GM21447 (cell line): ENCODE data around the gene GJD2.

ENCODE experiments used
- ATAC-seq: cut with Tn5 transposase; IDR thresholded peaks from one replicate; pipeline ENCODE4 v1.9.1; 2021; ENCODE audit not compliant: unreplicated experiment

The GJD2 gene

DNA sequence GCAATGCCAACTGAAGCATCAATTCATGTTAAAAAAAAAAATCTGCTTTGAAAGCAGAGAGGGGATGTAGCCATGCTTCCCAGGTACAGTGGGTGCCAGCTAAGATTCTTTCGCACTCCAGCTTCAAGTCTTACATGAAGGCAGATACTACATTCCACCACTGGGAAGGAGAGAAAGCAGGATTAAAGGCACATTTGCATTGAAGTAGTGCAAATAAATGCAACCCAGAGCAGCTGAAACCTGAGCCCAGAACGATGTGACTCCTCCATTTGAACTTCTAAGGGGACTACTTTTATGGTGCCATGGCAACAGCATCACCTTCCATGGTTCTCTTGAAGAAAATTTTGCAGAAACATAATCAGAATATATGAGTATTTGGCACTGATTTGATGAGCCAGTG lies 19.1 kb upstream of the GJD2 start:
- no peak for ATAC-seq

DNA sequence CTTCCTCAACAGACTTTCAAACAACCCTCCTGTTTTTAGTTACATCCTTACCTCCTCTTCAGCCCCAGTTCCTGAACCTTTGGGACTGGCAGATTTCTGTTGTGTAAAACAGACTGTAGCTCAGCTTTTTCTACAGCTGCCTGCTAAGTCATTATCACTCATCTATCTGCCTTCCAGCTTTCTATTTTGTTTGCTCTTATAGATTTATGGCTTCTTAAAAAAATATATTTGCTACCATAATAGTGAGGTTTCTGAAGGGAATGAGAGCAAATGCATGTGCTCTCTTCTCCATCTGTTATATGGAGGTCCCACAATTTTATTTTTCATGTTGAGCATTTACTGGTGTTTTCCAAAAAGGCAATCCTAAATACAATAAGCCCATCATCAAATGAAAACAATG lies 18.2 kb upstream of the GJD2 start:
- no peak for ATAC-seq

DNA sequence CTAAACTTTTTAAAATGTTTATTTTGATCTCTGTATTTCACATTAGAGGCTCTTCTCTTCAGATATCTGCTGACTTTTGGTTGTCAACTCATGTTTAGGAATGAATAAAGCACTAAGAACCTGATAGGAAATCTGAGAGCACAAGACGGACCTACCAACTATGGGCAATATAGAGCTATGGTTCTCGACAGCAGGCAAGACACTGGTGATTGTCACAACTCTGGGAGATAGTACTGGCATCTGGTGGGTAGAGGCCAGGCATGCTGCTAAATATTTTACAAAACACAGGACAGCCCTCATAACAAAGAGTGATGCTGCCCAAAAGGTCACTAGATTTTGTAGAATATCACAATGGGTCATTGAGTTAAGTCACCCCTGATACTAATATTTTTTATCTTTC lies 17.5 kb upstream of the GJD2 start:
- ATAC-seq, result no peak

DNA sequence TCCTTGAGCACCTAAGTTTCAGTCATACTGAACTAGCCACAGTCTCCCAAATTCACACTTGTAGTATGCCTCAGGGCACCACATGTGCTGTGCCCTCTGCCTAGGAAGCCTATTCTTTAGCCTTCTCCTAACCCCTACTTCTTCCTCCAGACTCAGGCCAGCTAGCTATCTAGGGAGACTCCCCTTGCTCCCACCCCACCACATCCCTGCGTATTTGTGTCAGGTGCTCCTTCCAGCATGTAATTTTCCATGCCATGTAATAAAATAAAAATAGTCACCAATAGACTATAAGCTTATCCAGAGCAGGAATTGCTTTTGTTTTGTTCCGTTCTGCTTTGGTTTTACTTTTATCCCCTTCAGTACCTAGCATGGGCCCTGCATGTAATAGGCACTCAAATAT lies 14.9 kb upstream of the GJD2 start:
- no peak for ATAC-seq

DNA sequence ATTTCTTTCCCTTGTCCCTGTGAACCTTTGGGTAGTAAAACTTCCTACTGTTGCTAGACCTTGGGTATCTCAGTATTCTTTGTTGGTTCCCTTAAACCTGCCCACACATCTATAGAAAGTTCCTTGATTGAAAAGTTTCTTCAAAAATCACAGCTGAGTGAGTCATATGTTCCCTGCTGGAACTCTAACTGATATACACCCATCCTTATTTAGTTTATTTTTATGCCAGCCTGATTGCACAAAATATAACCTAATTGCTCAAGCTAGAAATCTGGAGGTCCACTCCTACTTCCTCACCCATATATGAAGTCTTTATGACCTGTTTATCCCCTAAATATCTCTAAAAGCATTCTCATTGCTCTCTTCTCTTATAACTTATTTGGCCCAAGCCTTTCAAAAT lies 13.7 kb upstream of the GJD2 start:
- no peak for ATAC-seq

DNA sequence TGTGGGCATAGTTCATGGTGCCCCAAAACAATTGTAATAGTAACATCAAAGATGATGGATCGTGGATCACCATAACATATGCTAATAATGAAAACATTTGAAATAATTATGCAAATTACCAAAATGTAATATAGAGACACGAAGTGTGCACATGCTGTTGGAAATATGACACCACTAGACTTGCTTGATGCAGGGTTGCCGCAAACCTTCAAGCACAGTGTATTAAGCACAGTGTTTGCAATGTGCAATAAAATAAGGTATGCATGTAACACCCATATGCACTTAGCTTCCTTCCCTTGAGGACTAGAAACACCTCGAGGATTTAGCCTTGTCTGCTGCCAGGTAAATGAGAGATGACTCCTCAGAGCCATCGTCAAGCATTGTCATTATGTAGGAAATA lies 10.9 kb upstream of the GJD2 start:
- no peak for ATAC-seq

DNA sequence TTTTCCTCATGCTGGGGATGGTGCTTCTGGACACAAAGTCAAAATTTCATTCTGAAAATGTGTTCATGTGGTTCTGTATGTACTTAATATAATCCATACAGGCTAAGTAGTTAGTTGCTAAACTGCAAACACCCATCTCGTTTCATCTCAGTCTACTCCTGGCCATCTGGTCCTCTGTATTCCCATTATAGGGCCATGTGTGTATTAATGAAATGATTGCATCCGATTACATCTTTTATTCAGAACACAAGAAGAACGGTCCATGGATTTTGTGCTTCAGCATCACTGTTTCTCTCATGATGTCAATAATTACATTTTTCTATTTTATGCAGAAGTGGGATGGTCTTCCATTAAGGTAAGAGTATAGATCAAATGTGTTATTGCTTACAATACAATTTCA lies 6.1 kb upstream of the GJD2 start:
- no peak for ATAC-seq

DNA sequence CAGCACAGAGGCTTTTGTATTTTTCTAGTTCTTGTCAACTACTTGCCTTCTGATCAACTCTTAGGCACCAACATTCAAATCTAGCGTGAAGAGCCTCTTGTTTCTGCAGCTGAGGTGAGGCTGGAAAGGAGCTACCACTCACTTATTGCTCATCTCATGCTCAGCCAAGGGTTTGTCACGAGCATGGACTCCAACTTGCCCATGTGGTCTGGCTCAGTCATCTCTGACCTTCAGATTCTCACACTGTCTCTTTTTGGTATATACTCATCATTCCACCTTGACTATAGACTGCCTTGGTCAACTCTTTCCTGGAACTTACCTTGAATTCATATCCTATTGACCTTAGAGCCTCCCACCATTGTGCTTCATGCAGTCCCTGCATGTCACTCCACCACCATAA lies 5.2 kb upstream of the GJD2 start:
- no peak for ATAC-seq

DNA sequence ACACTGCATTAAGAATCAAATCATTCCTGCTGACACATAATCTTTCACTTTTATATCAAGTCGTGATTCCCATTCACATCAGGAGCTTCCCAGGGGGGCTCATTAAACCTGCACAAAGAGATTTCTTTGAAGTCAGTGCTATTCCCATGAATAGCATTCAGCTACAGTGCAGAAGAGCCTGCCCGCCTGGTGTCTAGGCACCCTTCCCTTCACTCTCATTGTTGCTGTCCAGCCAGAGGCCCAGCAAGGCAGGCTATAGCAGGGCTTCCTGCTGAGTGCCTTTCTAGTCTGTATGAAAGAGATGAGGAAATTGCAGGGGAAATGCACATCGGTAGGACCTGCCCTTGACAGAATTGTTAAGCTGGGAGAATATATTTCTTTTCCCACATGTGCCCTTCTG lies 4.5 kb upstream of the GJD2 start:
- no peak for ATAC-seq

DNA sequence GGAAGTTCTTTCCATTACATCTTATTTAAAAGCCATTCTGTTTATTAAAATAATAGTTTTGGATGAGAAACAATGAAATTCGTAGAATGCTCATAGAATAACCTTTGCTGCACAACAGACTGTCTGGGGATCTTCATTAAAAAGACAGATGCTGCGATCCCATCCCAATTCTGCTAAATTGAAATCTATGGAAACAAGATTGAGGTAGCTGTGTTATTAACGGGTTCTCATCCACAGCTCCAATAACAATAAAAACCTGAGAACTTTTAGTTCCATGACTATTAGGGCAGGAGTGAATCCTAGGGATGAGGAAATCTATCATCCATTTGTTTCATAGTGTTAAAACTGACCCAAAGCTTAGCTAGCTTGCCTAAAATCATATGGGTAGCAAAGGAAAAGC lies 2.5 kb upstream of the GJD2 start:
- no peak for ATAC-seq

DNA sequence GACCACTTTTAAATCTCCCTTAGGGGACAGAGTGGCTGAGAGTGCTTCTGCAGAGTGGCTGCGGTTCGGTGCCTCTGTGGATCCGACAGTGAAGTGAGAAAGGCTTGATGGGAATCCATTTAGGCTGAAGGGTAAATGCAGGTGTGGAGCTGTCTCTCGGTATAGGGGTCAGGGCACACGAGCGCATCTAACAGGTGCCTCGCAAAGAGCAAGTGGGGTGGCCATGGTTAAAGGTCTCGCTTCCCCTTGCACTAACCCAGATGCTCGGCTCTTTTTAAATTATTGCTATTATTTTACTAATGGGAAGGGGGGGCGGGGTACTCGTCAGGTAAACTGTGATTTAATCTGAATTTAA lies 598 bp upstream of the GJD2 start:
- no peak for ATAC-seq

DNA sequence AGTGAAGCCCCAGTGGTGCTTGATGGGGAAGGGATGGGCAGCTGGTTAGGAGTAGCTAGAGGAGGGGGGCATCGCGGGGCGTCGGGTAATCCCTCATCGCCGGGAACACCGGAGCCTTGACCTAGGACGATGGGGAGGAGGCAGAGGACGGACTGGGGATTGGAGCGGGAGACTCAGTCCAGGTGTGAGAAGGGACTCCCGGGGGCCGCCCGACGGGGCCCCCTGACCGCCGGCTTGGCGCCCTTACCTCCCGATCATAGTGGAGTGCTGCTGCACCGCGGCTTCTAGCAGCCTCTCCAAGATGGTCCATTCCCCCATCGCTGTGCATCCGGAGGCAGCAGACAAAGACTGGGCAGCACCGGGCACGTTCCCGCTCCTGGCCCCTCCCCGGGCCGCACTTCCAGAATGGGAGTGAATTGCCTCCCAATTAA lies 612 bp downstream of the GJD2 start:
- no peak for ATAC-seq

DNA sequence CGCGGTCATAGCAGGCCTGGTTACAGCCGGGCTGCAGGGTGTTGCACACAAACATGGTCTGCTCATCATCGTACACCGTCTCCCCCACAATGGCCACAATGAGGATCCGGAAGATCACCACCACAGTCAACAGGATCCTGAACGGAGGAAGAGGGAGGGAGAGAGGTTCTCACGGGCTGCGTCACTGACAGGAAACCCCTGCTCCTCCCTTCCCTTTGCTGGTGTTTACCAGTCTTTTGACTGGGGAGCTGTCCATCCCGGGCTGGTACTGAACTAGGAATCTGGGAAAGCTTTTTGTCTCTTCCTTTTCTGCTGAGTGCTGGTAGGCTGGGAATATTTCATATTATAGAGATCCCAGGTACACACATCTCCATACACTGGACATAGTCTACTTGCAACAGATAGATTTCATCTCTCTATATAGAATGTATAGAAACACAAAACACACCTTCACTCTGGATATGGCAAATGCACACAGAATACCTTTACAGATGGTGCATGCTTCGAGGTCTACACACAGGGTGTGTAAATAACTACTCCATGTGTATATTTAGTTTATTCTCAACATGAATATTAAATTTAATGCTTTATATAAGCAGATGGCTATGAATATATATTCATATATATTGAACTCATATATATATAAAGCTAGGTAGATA lies 1.4 kb downstream of the GJD2 start:
- ATAC-seq, result no peak

DNA sequence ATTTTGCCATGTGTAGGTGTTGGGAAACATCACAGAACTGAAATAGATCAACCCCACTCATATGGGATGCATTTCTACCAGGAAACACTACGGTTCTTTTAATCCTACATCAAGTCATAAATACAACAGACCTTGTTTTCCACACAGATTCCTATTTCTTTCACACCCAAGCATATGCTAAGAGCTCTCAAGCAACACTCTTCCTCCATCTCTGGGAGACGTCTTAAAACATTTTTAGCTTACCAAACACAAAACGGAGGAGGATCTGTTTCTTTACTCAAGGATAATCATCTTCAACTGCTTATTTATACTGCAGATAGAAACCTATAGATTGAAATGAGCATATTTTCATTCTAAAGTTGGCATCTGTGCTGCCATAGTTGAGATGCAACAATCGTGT lies 5.1 kb downstream of the GJD2 start:
- ATAC-seq, result no peak

DNA sequence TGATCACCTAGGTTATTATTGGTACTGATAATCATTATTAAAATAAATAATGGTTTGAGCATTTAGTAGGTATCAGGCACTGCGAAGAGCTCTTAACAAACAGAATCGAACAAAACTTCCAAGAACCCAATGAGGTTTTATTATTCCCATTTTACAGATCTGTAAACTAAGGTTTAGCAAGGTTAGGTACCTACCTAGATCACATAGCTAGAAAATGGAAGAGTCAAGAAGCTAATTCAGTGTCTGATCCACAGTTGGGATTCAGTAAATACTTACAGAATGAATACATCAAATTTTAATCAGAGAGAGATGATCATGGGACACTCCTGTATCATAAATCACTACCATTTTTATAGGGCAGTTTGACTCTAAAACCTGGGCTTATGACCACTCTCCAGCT lies 15.5 kb downstream of the GJD2 start:
- no peak for ATAC-seq

DNA sequence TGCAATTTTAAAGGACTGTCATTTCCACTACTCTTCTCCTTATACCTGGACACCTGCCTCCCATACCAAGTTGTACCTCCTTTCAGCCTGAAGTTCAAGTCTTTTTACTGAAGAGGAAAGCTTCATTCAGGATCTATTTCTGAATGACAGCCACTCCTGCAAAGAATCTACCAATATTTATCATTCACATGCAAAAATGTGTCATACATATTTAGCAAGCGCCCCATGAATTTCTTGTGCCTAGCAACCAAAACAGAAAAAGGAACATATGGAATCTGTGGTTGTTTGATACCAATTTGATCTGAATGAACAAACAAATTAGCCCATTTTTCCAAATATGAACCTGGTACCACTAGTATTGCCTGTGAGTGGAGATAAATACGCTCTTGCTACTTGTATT lies 16.8 kb downstream of the GJD2 start:
- no peak for ATAC-seq

DNA sequence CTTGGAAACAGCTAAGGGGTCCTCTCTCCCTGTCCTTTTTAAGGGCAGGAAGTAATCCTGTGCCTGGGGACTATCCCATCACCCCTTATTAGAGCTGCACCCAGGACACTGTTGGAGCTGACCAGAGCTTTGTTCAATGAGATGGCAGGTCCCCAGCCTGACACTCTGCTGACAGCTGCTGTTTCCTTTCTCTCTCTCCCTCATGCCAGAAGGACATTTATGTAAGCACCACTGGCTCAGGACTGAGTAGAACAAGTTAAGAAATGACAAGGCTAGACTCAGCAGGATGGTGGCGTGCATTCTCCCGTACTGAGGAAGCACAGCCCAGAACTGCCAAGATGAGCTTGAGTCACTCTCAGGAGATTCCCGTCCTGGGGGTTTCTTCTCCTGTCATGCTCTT lies 17.3 kb downstream of the GJD2 start:
- ATAC-seq, result no peak

DNA sequence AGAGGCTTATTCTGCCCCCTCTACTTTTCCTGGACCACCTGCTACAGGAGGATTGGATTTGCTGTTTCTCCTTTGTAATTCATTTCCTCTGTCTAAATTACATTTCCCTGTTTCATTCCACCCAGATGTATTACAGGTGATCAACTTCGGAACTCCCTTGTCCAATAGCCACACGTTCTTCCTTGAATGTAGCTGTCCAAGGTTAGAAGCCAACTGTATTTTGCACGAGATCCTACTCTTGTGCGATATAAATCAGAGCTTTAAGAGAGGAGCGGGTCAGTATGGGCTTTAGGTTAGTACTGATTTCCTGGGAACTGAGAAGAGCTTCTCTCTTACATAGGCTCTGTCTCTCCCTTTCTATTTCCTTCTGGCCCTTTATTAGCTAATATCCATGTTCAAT lies 20.5 kb downstream of the GJD2 start:
- ATAC-seq, result no peak

DNA sequence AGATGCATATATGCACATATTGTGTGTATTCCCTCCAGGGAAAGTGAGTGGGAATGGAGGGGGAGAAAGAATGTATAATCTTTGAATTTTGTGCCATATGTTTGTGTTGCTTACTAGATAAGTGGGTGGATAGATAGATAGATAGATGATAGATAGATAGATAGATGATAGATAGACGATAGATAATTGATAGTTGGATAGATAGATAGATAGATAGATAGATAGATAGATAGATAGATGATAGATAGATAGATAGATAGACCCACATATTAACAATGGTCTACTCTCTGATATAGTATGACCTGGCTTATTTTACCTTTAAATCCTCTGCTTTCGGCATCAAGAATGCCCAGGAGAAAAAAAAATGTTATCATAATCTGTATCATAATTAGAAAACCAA lies 21.2 kb downstream of the GJD2 start:
- ATAC-seq, result no peak

DNA sequence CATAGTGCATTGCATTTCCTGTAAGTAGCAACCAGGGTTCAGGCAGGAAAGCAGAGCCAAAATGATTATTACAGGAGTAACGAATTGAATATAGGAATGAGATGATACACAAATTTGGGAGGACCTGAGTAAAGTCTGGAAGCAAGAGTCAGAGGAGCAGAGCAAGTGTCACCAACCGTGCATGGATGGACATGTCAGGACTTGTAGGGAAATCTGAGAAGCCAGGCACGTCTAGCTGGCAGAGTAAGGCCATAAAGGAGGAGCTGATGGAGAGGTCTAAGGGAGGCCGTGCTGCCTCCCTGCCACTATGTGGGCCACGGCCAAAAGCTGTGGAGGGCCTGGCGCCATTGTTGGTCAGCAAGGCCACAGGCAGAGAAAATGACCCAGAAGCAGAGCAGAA lies 22.4 kb downstream of the GJD2 start:
- no peak for ATAC-seq

DNA sequence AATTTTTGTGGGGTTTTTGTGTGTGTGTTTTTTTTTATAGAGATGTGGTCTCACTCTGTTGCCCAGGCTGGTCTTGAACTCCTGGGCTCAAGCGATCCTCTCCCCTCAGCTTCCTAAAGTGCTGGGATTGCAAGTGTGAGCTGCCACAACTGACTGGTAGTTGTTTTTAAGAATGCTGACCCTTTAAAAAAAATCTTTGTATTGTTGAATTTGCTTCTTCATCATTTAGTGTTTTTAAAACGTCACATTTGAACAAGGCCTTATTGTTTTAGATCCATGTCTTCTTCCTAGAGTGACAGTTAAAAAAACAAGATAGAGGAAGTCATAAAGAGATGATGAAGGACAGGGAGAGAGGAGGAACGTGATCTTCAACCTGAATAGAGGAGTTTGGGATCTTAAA lies 24.1 kb downstream of the GJD2 start:
- ATAC-seq, result no peak

DNA sequence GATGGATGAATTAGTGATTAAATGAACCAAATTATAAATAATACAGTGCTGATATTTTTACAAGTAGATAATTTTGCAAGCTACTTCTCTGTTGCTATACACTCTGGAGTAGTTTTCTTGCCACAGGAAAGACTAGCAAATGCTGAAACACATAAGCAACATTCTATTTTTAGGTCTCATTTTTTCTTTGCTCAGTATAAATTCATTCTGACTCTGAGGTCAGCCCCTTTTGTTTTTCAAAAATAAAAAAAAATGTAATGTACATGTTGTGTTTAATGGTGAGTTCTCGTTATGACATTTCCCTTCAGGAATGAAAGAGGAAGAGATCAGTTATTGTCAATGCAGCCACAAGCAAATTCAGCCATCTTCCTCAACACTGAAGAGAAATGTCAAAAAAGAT lies 24.9 kb downstream of the GJD2 start:
- no peak for ATAC-seq

DNA sequence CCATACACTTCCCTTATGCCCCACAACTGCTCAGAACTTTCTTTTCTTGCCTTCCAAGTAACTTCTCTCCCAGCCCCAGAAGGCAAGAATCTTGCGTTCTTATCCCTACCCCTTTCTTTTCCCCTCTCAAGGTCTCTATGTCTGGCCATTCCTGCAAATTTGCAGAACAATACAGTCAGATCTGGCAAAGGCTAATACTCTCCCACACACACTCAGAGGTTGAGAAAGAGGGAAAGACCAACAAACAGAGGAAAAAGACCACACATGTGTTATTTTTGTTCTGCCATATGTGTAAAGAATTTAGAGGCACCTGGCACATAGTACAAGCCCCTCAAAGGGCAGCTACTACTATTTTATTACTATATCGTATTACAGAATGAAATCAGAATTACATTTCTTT lies 25.7 kb downstream of the GJD2 start:
- no peak for ATAC-seq
